Measurements from ENCODE around the gene TBX5.

TBX5 gene

GRCh38 chr12:114441039-114441383 is 35.1 kb upstream of the TBX5 start:
- no peak for TF ChIP-seq CTCF (IDR thresholded peaks at IDR 0.05)
- no peak overlapping the region for H3K4me3 ChIP-seq (ENCODE audit: low read depth, low read length)
- H3K27ac ChIP-seq = no peak overlapping the region
- peaks cover 7% of the 10 kb centered on the region for H3K27me3 ChIP-seq (ENCODE audit: control insufficient read depth, insufficient read depth, low read length)
- no peaks in the 10 kb centered on the region for H3K4me1 ChIP-seq
- no peak overlapping the region for H3K4me2 ChIP-seq (ENCODE audit: low read length)
- no peak overlapping the region for H3K9ac ChIP-seq
- no peak overlapping the region for H2AFZ ChIP-seq
- H3K36me3 ChIP-seq (ENCODE audit: control insufficient read depth, insufficient read depth, low read length) = no peaks in the 10 kb centered on the region
- H3K9me3 ChIP-seq (ENCODE audit: control insufficient read depth, low read length) = no peaks in the 10 kb centered on the region
- H3K79me2 ChIP-seq = no peaks in the 10 kb centered on the region

GRCh38 chr12:114440270-114441038 is 34.5 kb upstream of the TBX5 start:
- H3K36me3 ChIP-seq (ENCODE audit: control insufficient read depth, insufficient read depth, low read length) = no peaks in the 10 kb centered on the region
- H3K79me2 ChIP-seq = no peaks in the 10 kb centered on the region
- H3K9me3 ChIP-seq (ENCODE audit: control insufficient read depth, low read length) = no peaks in the 10 kb centered on the region
- no peak overlapping the region for H2AFZ ChIP-seq
- no peak overlapping the region for H3K9ac ChIP-seq
- no peaks in the 10 kb centered on the region for H3K4me1 ChIP-seq
- H3K4me3 ChIP-seq (ENCODE audit: low read depth, low read length) = no peak overlapping the region
- no peak overlapping the region for H3K27ac ChIP-seq
- no peak overlapping the region for H3K4me2 ChIP-seq (ENCODE audit: low read length)
- TF ChIP-seq CTCF (IDR thresholded peaks at IDR 0.05) = no peak
- H3K27me3 ChIP-seq (ENCODE audit: control insufficient read depth, insufficient read depth, low read length) = peaks cover 7% of the 10 kb centered on the region

- no peaks in the 10 kb centered on the region for H3K79me2 ChIP-seq
- H3K4me2 ChIP-seq (ENCODE audit: low read length) = no peak overlapping the region
- H3K27me3 ChIP-seq (ENCODE audit: control insufficient read depth, insufficient read depth, low read length) = peaks cover 7% of the 10 kb centered on the region
- no peak for TF ChIP-seq CTCF (IDR thresholded peaks at IDR 0.05)
- no peak overlapping the region for H3K4me3 ChIP-seq (ENCODE audit: low read depth, low read length)
- no peaks in the 10 kb centered on the region for H3K4me1 ChIP-seq
- H3K9me3 ChIP-seq (ENCODE audit: control insufficient read depth, low read length) = no peaks in the 10 kb centered on the region
- H3K27ac ChIP-seq = no peak overlapping the region
- no peak overlapping the region for H2AFZ ChIP-seq
- no peak overlapping the region for H3K9ac ChIP-seq
- H3K36me3 ChIP-seq (ENCODE audit: control insufficient read depth, insufficient read depth, low read length) = no peaks in the 10 kb centered on the region
Observed at GRCh38 chr12:114439817-114440216, 33.9 kb upstream of the TBX5 start.

GRCh38 chr12:114439261-114439683 is 33.3 kb upstream of the TBX5 start:
- Histone ChIP-seq H3K27ac (no peak overlapping the region), H2AFZ (no peak overlapping the region), H3K9me3 (ENCODE audit: control insufficient read depth, low read length) (no peaks in the 10 kb centered on the region), H3K9ac (no peak overlapping the region), H3K36me3 (ENCODE audit: control insufficient read depth, insufficient read depth, low read length) (no peaks in the 10 kb centered on the region), H3K4me1 (no peaks in the 10 kb centered on the region), H3K4me2 (ENCODE audit: low read length) (no peak overlapping the region), H3K79me2 (no peaks in the 10 kb centered on the region), H3K4me3 (ENCODE audit: low read depth, low read length) (no peak overlapping the region), H3K27me3 (ENCODE audit: control insufficient read depth, insufficient read depth, low read length) (peaks cover 7% of the 10 kb centered on the region)
- TF ChIP-seq CTCF (IDR thresholded peaks at IDR 0.05) = no peak

All from parathyroid adenoma (tissue), 2 donors.